LoVo (cell line): ENCODE results near the gene KRTAP20-3.

Experiments used
- DNase-seq: peaks from one replicate; pipeline ENCODE4 v3.0.0-alpha.2; 2016; ENCODE audit warnings: low spot score

Gene KRTAP20-3

DNA sequence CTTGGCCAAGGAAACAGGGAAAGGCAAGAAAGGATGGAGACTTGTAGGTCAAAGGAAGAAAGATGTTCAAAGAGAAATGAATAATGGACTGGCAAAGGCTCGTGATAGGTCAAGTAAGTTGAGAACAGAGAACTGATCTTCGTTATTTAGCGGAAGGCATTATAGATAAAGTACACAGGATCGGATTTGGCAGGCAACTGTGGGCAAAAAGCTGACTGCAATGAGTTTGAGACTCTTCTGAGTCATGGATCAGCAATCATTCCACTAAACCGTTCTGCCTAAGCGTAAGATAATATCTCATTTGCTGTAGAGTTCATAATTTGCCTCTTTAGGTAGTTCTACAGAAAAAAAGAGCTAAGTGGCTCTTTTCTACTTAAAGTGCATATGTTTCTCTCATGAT lies 41.8 kb downstream of the KRTAP20-3 start:
- DNase-seq: no peak

DNA sequence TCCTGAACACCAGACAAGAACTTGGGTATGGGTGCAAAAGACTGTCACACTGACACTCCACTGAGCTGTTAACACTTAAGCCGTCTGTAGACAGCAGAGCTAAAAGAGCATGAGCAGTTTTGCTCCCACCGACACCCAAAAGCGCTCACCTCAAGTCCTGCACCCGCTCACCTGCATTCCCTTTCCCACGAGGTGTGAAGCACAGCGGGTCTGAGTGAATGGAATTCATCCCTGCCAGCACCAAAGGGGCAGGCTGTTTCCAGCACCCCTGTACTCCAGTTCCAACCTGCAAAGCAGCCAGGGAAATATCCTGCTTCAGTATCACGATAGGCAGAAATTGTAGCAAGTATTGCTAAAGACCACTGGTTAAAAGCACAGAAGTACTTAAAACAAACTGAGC lies 47.2 kb downstream of the KRTAP20-3 start:
- DNase-seq: no peak
